Ishikawa (cell line): ENCODE results near the gene CDC25A.

ENCODE experiments used
- CEBPB ChIP-seq: IDR thresholded peaks from 2 replicates; pipeline ENCODE4 v1.6.1; 2012
- CREB1 ChIP-seq: IDR thresholded peaks from 2 replicates; pipeline ENCODE4 v1.6.1; 2012; ENCODE audit warnings: low read depth
- EGR1 ChIP-seq: IDR thresholded peaks from 2 replicates; pipeline ENCODE4 v1.6.1; 2012
- EP300 ChIP-seq: IDR thresholded peaks from 2 replicates; pipeline ENCODE4 v1.6.1; 2012; ENCODE audit warnings: borderline replicate concordance
- FOXM1 ChIP-seq: IDR thresholded peaks from 2 replicates; pipeline ENCODE4 v1.6.1; 2012; ENCODE audit warnings: low read depth, borderline replicate concordance
- NFIC ChIP-seq: IDR thresholded peaks from 2 replicates; pipeline ENCODE4 v1.6.1; 2012
- RAD21 ChIP-seq: IDR thresholded peaks from 2 replicates; pipeline ENCODE4 v1.6.1; 2012; ENCODE audit warnings: low read depth
- TAF1 ChIP-seq: IDR thresholded peaks from 2 replicates; pipeline ENCODE4 v1.6.1; 2012; ENCODE audit warnings: low read depth, mild to moderate bottlenecking
- TCF12 ChIP-seq: IDR thresholded peaks from 2 replicates; pipeline ENCODE4 v1.6.1; 2012; ENCODE audit warnings: low read depth
- TEAD4 ChIP-seq: IDR thresholded peaks from 2 replicates; pipeline ENCODE4 v1.6.1; 2012
- YY1 ChIP-seq: IDR thresholded peaks from 2 replicates; pipeline ENCODE4 v1.6.1; 2012; ENCODE audit warnings: low read depth
- ZBTB7A ChIP-seq: IDR thresholded peaks from 2 replicates; pipeline ENCODE4 v1.6.1; 2012; ENCODE audit warnings: low read depth
- TF ChIP-seq, protein P1 (sequence below): IDR thresholded peaks from 2 replicates; pipeline ENCODE4 v1.6.1; 2012
- TF ChIP-seq, protein P2 (sequence below): IDR thresholded peaks from 2 replicates; pipeline ENCODE4 v1.6.1; 2012; ENCODE audit warnings: low read depth, mild to moderate bottlenecking
- TF ChIP-seq, protein P3 (sequence below): IDR thresholded peaks from 2 replicates; pipeline ENCODE4 v1.6.1; 2012

The CDC25A gene

DNA sequence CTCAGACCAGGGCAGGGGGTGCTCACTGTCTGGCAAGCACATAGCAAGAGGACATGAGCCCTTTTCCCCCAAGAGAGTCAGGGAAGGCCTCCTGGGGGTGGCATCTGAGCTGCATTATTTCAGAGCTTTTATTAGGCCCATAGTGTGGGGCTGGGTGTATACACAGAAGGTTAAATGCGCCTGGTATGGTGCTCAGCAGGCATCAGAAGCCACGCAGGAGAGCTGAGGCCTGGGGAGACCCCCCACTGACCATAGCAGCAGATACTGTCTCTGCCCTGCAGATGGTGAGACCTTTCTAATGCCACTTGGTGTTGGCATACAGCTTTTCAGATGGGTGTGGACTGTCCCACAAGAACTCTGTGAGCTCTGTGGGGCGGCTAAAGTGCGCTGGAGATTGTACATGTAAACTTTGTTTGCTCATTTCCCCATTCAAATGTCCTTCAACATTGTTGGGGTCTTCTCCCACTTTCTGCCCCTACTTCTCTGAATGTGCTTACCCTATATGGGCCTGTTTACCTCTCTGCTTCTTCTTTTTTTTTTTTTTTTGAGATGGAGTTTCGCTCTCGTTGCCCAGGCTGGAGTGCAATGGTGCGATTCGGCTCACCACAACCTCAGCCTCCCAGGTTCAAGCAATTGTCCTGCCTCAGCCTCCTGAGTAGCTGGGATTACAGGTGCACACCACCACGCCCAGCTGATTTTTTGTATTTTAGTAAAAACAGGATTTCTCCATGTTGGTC lies 62.2 kb downstream of the CDC25A start:
- no peak for TF ChIP-seq NFIC
- TF ChIP-seq, protein P1, sequence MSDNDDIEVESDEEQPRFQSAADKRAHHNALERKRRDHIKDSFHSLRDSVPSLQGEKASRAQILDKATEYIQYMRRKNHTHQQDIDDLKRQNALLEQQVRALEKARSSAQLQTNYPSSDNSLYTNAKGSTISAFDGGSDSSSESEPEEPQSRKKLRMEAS = no peak
- no peak for TF ChIP-seq YY1
- TF ChIP-seq CREB1 = no peak
- no peak for TF ChIP-seq TAF1
- TF ChIP-seq CEBPB = no peak
- TF ChIP-seq EGR1 = no peak
- no peak for TF ChIP-seq EP300
- TF ChIP-seq, protein P2, sequence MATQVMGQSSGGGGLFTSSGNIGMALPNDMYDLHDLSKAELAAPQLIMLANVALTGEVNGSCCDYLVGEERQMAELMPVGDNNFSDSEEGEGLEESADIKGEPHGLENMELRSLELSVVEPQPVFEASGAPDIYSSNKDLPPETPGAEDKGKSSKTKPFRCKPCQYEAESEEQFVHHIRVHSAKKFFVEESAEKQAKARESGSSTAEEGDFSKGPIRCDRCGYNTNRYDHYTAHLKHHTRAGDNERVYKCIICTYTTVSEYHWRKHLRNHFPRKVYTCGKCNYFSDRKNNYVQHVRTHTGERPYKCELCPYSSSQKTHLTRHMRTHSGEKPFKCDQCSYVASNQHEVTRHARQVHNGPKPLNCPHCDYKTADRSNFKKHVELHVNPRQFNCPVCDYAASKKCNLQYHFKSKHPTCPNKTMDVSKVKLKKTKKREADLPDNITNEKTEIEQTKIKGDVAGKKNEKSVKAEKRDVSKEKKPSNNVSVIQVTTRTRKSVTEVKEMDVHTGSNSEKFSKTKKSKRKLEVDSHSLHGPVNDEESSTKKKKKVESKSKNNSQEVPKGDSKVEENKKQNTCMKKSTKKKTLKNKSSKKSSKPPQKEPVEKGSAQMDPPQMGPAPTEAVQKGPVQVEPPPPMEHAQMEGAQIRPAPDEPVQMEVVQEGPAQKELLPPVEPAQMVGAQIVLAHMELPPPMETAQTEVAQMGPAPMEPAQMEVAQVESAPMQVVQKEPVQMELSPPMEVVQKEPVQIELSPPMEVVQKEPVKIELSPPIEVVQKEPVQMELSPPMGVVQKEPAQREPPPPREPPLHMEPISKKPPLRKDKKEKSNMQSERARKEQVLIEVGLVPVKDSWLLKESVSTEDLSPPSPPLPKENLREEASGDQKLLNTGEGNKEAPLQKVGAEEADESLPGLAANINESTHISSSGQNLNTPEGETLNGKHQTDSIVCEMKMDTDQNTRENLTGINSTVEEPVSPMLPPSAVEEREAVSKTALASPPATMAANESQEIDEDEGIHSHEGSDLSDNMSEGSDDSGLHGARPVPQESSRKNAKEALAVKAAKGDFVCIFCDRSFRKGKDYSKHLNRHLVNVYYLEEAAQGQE = no peak
- TF ChIP-seq TEAD4 = no peak
- TF ChIP-seq, protein P3, sequence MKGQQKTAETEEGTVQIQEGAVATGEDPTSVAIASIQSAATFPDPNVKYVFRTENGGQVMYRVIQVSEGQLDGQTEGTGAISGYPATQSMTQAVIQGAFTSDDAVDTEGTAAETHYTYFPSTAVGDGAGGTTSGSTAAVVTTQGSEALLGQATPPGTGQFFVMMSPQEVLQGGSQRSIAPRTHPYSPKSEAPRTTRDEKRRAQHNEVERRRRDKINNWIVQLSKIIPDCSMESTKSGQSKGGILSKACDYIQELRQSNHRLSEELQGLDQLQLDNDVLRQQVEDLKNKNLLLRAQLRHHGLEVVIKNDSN = no peak
- TF ChIP-seq TCF12 = no peak
- TF ChIP-seq ZBTB7A = no peak
- no peak for TF ChIP-seq FOXM1
- TF ChIP-seq RAD21 = no peak

DNA sequence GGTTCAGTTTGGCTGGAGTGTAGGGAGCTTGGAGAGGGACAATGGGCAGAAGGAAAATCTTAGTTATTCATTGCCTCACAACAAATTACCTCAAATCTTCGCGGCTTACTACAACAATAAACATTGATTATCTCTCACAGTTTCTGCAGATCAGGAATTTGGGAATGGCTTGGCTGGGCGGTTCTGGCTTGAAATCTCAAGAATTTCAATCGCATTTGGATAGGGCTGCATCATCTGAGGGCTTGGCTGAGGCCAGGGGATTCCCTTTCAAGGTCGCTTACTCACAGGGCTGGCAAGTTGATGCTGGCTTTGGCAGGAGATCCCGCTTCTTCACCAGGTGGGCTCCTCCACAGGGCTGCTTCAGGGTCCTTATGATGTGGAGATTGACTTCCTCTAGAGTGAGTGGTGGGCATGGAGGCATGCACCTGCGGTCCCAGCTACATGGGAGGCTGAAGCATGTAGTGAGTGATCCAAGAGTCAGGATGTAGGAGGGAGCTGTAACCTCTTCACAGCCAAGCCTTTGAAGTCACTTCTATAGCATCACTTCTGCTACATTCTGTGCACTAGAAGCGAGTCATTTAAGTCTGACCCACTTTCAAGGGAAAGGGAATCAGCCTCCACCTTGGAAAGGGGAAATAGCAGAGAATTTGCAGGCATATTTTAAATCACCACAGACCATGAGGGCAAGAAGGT lies 63.1 kb downstream of the CDC25A start:
- TF ChIP-seq, protein P3 = no peak
- TF ChIP-seq YY1 (no peak), FOXM1 (no peak), RAD21 (no peak), ZBTB7A (no peak), TCF12 (no peak)
- TF ChIP-seq, protein P1 = no peak

DNA sequence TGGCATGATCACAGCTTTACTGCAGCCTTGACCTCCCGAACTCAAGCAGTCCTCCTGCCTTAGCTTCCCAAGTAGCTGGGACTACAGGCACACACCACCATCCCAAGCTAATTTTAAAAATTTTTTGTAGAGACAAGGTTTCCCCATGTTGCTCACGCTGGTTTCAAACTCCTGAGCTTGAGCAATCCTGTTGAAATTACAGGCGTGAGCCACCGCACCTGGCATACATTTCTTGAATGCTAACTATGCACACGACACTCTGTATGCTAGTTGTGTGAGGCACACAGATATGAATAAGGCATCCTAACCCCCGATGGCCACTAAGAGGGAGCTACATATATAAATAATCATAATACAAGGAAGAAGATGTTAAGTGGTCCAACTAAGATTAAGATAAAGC lies 64.9 kb downstream of the CDC25A start:
- no peak for TF ChIP-seq EGR1
- TF ChIP-seq CEBPB = no peak
- TF ChIP-seq, protein P2 = no peak
- TF ChIP-seq CREB1 = no peak
- no peak for TF ChIP-seq YY1
- TF ChIP-seq NFIC = no peak
- TF ChIP-seq FOXM1 = no peak
- TF ChIP-seq RAD21 = no peak
- TF ChIP-seq, protein P3 = no peak
- no peak for TF ChIP-seq ZBTB7A
- TF ChIP-seq TEAD4 = no peak
- no peak for TF ChIP-seq TCF12
- TF ChIP-seq, protein P1 = no peak
- TF ChIP-seq TAF1 = no peak
- TF ChIP-seq EP300 = no peak

DNA sequence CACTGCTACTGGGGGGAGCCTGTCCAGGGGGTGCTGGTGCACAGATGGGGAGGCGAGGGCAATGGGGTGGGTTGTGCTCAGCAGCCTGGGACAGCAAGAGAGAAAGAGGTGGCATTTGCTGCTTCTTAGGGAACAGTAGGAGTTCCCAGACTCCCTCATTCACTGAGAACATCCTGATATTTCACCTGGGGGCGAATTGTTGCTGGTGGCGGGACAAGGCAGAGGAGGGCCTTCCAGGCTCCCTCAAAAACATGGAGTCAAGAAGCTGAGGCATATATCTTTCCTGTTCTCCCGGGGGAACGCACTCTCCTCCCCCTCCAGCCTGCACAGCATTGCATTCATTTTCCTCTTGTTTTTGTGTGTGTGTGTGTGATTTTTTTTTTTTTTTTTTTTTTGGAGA lies 65.7 kb downstream of the CDC25A start:
- no peak for TF ChIP-seq EGR1
- no peak for TF ChIP-seq TEAD4
- no peak for TF ChIP-seq YY1
- no peak for TF ChIP-seq TCF12
- TF ChIP-seq FOXM1 = no peak
- TF ChIP-seq, protein P2 = no peak
- no peak for TF ChIP-seq TAF1
- TF ChIP-seq, protein P3 = no peak
- TF ChIP-seq RAD21 = no peak
- TF ChIP-seq NFIC = no peak
- TF ChIP-seq EP300 = no peak
- TF ChIP-seq ZBTB7A = no peak
- no peak for TF ChIP-seq CEBPB
- TF ChIP-seq, protein P1 = no peak
- TF ChIP-seq CREB1 = no peak
